DND-41 (cell line): Measurements from ENCODE around the gene RASAL2.

Source experiments
- ATAC-seq: fragments of 200-7000 bp; cut with Tn5 transposase; 3 replicates; pipeline ENCODE4 v1.9.1; 2021; ENCODE audit warnings: low read depth; ENCODE audit not compliant: insufficient read depth
- DNase-seq: peaks from one replicate; pipeline ENCODE4 v3.0.0-alpha.2; 2020
- H2AFZ ChIP-seq: 2 replicates; pipeline ENCODE4 v1.6.0; 2012; ENCODE audit warnings: low read depth, low read length
- H3K27ac ChIP-seq: 2 replicates; pipeline ENCODE4 v1.5.1; 2012; ENCODE audit warnings: low read length, inconsistent platforms
- H3K27me3 ChIP-seq: fragments of 200-600 bp; sonication (generic); 2 replicates; pipeline ENCODE4 v1.6.0; 2012; ENCODE audit warnings: low read length, mild to moderate bottlenecking, inconsistent platforms; ENCODE audit not compliant: insufficient read depth, poor library complexity
- H3K36me3 ChIP-seq: 2 replicates; pipeline ENCODE4 v1.5.1; 2012; ENCODE audit warnings: low read length, inconsistent platforms; ENCODE audit not compliant: insufficient read depth
- H3K4me1 ChIP-seq: 2 replicates; pipeline ENCODE4 v1.5.1; 2012; ENCODE audit warnings: mild to moderate bottlenecking, low read length; ENCODE audit not compliant: insufficient read depth
- H3K4me2 ChIP-seq: 2 replicates; pipeline ENCODE4 v1.6.0; 2012; ENCODE audit warnings: mild to moderate bottlenecking, moderate library complexity, low read length, inconsistent platforms; ENCODE audit not compliant: insufficient read depth
- H3K4me3 ChIP-seq, 2 experiments: fragments of 200-600 bp in 1 of 2; shearing (Covaris generic) in 1 of 2; 2 replicates each; pipeline ENCODE4 v1.5.1; 2012 to 2016; ENCODE audit warnings: inconsistent platforms in 2 of 2, low read length in 2 of 2, mild to moderate bottlenecking in 2 of 2, low read depth in 1 of 2, moderate library complexity in 1 of 2
- H3K79me2 ChIP-seq: 2 replicates; pipeline ENCODE4 v1.6.0; 2012; ENCODE audit warnings: low read length, inconsistent platforms; ENCODE audit not compliant: insufficient read depth
- H3K9ac ChIP-seq: 2 replicates; pipeline ENCODE4 v1.6.0; 2012; ENCODE audit warnings: low read depth, mild to moderate bottlenecking, inconsistent platforms, low read length, moderate library complexity
- H3K9me3 ChIP-seq: 2 replicates; pipeline ENCODE4 v1.5.1; 2012; ENCODE audit warnings: low read length, moderate library complexity, mild to moderate bottlenecking, inconsistent platforms; ENCODE audit not compliant: insufficient read depth, severe bottlenecking
- H4K20me1 ChIP-seq: 2 replicates; pipeline ENCODE4 v1.6.0; 2012; ENCODE audit warnings: low read length; ENCODE audit not compliant: insufficient read depth
- CTCF ChIP-seq: IDR thresholded peaks from 2 replicates; pipeline ENCODE4 v1.5.1; 2012; ENCODE audit warnings: borderline replicate concordance, low read length, moderate library complexity, mild to moderate bottlenecking; ENCODE audit not compliant: poor library complexity, severe bottlenecking; ENCODE audit errors: extremely low read depth
- EZH2 ChIP-seq: IDR thresholded peaks from 3 replicates; pipeline ENCODE4 v1.6.1; 2012; ENCODE audit warnings: borderline replicate concordance, low read depth, mild to moderate bottlenecking, moderate library complexity, low read length, inconsistent platforms; ENCODE audit not compliant: severe bottlenecking

The RASAL2 gene

GRCh38 chr1:178064191-178064821 is 29.6 kb upstream of the RASAL2 start:
- H3K4me3 ChIP-seq = no peak overlapping the region
- no peak overlapping the region for H3K9ac ChIP-seq
- H3K9me3 ChIP-seq = no peaks in the 10 kb centered on the region
- no peak overlapping the region for H3K27ac ChIP-seq
- DNase-seq (no peak), ATAC-seq (no peak)
- no peak for TF ChIP-seq CTCF
- no peak for TF ChIP-seq EZH2
- no peaks in the 10 kb centered on the region for H3K4me1 ChIP-seq
- H4K20me1 ChIP-seq = no peaks in the 10 kb centered on the region
- no peak overlapping the region for H3K4me2 ChIP-seq
- no peak overlapping the region; the same call in 1 of the 2 replicates for H2AFZ ChIP-seq
- no peaks in the 10 kb centered on the region for H3K27me3 ChIP-seq
- H3K79me2 ChIP-seq = no peaks in the 10 kb centered on the region
- no peaks in the 10 kb centered on the region for H3K36me3 ChIP-seq

DNA sequence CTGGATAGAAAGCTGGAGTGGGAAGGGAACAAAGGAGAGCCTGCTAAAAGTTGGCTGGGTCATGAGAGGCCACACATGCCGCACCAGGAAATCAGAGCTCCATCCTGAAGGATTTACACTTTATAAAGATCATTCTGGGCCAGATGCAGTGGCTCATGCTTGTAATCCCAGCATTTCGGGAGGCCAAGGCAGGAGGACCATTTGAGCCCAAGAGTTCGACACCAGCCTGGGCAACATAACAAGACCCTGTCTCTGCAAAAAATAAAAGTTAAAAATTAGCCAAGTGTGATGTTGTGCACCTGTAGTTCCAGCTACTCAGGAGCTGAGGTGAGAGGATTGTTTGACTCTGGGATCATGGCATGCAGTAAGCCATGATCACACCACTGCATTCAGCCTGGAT is 28.7 kb upstream of the RASAL2 start:
- Histone ChIP-seq H3K4me2 (no peak overlapping the region), H3K27ac (no peak overlapping the region), H3K9ac (no peak overlapping the region), H4K20me1 (no peaks in the 10 kb centered on the region), H3K36me3 (no peaks in the 10 kb centered on the region), H3K4me3 (no peak overlapping the region), H2AFZ (no peak overlapping the region), H3K4me1 (no peaks in the 10 kb centered on the region), H3K27me3 (no peaks in the 10 kb centered on the region), H3K79me2 (no peaks in the 10 kb centered on the region), H3K9me3 (no peaks in the 10 kb centered on the region)
- DNase-seq = no peak
- no peak for ATAC-seq
- no peak for TF ChIP-seq EZH2
- TF ChIP-seq CTCF = no peak

- no peaks in the 10 kb centered on the region for H3K9me3 ChIP-seq
- no peaks in the 10 kb centered on the region for H3K36me3 ChIP-seq
- no peaks in the 10 kb centered on the region for H3K79me2 ChIP-seq
- H3K9ac ChIP-seq = no peak overlapping the region
- H3K27ac ChIP-seq = no peak overlapping the region
- ATAC-seq (no peak), DNase-seq (no peak)
- H2AFZ ChIP-seq = no peak overlapping the region
- no peaks in the 10 kb centered on the region for H3K4me1 ChIP-seq
- TF ChIP-seq EZH2 (no peak), CTCF (no peak)
- H3K4me3 ChIP-seq = no peak overlapping the region
- H3K4me2 ChIP-seq = no peak overlapping the region
- H3K27me3 ChIP-seq = no peaks in the 10 kb centered on the region
- no peaks in the 10 kb centered on the region for H4K20me1 ChIP-seq
Observed at GRCh38 chr1:178066296-178066907, 27.5 kb upstream of the RASAL2 start.
